Thyroid gland (tissue), 4 donors: ENCODE results near the gene SUPT3H. TPM values are rescaled to one million over a fixed set of nuclear protein-coding genes. Genes with fewer than 3 reads are reported as not detected.

ENCODE experiments used
- DNase-seq, 2 donors: peaks; one replicate each; pipeline ENCODE4 v3.0.0-alpha.2; 2019
- H3K27ac ChIP-seq, 3 donors: fragments of 200-600 bp; sonication (generic); 1 replicate in 2 of 3; 2 replicates in 1 of 3; pipeline ENCODE4 v1.5.1; 2016 to 2019; ENCODE audit warnings: mild to moderate bottlenecking in 1 of 3, moderate library complexity in 1 of 3
- H3K27me3 ChIP-seq: fragments of 200-600 bp; sonication (generic); one replicate; pipeline ENCODE4 v1.5.1; 2019
- H3K36me3 ChIP-seq, 2 donors: fragments of 200-600 bp; sonication (generic); one replicate each; pipeline ENCODE4 v1.5.1; 2016 to 2019
- H3K4me1 ChIP-seq, 2 donors: fragments of 200-600 bp; sonication (generic); one replicate each; pipeline ENCODE4 v1.5.1; 2017 to 2019
- H3K4me3 ChIP-seq, 3 donors: fragments of 200-600 bp; sonication (generic); replicated peaks in 1 of 3; 1 replicate in 2 of 3; 2 replicates in 1 of 3; pipeline ENCODE4 v1.5.1; 2016; ENCODE audit warnings: mild to moderate bottlenecking in 1 of 3
- H3K9me3 ChIP-seq: fragments of 200-600 bp; sonication (generic); one replicate; pipeline ENCODE4 v1.5.1; 2017
- POLR2A ChIP-seq, 2 donors: fragments of 450-650 bp; IDR thresholded peaks; one replicate each; pipeline ENCODE4 v1.6.1; 2017; ENCODE audit warnings: antibody characterized with exemption in 2 of 2, mild to moderate bottlenecking in 2 of 2, moderate library complexity in 1 of 2
- WGBS, 2 donors: methylation state at CpG; one replicate each; pipeline ENCODE4 v1.1.5; 2017; 5-methylcytosine and 5-hydroxymethylcytosine counted together
- intact Hi-C: fragments of 100-400 bp; cut with DNase I; formaldehyde crosslinking; loops from one replicate; pipeline ENCODE4 v1.15.1; 2023
- total RNA-seq, 4 donors: library from RNA; depleted of rRNA; stranded (reverse); fragments of >200 nt; gene quantifications; one replicate each; pipeline ENCODE4 v1.2.3, GENCODE V29; 2016
- TF ChIP-seq, protein P1 (sequence below), 6 experiments: fragments of 200-600 bp in 3 of 6; fragments of 450-650 bp in 3 of 6; sonication (generic) in 3 of 6; IDR thresholded peaks; one replicate each; pipeline ENCODE4 v1.5.1; 2016 to 2019; ENCODE audit warnings: antibody characterized with exemption in 6 of 6, mild to moderate bottlenecking in 2 of 6, inconsistent platforms in 1 of 6, moderate library complexity in 1 of 6

Gene SUPT3H
- total RNA-seq, 4 donors from 2014 or later, result 9.8 to 21.6 (median 11.1) TPM

DNA sequence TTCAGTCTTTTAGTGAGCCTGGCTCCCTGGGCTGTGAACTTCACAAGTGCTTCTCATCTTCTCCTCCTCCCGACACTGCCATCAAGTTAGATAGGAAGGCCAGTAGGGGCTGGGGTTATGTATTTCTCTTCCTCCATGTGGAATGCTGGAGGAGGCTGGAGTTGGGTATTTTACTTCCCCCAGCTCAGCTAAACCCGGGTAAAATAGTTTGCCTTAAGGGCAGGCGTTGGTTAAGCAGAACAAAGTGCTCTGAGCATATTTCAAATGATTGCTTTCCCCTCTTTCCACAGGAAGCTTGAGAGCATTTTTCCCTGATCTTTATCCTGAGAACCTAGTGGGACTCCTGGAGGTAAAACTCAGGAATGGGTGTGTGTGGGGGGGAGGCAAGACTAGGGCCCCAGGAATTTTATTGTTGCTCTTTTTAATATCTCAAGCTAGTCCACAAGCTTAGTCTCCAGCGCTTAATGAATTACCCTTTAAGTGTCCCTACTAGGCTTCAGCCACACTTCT, 16.9 kb upstream of the SUPT3H start:
- Histone ChIP-seq H3K9me3 (no peaks in the 10 kb centered on the region), H3K36me3 (no peaks in the 10 kb centered on the region)
- 78 to 88% methylated on average over 4 of the region's 4 CpGs for WGBS, 2 donors

GRCh38 chr6:45388328-45388727, 10.6 kb upstream of the SUPT3H start:
- DNase-seq, result no peak
- no peaks in the 10 kb centered on the region for H3K27me3 ChIP-seq
- TF ChIP-seq POLR2A (IDR thresholded peaks at IDR 0.05), result no peak
- TF ChIP-seq, protein P1, sequence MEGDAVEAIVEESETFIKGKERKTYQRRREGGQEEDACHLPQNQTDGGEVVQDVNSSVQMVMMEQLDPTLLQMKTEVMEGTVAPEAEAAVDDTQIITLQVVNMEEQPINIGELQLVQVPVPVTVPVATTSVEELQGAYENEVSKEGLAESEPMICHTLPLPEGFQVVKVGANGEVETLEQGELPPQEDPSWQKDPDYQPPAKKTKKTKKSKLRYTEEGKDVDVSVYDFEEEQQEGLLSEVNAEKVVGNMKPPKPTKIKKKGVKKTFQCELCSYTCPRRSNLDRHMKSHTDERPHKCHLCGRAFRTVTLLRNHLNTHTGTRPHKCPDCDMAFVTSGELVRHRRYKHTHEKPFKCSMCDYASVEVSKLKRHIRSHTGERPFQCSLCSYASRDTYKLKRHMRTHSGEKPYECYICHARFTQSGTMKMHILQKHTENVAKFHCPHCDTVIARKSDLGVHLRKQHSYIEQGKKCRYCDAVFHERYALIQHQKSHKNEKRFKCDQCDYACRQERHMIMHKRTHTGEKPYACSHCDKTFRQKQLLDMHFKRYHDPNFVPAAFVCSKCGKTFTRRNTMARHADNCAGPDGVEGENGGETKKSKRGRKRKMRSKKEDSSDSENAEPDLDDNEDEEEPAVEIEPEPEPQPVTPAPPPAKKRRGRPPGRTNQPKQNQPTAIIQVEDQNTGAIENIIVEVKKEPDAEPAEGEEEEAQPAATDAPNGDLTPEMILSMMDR (IDR thresholded peaks at IDR 0.05), result no peak
- H3K4me3 ChIP-seq, result no peak overlapping the region
- 74 to 80% methylated on average over 3 of the region's 3 CpGs for WGBS, 2 donors
- H3K4me1 ChIP-seq, result no peaks in the 10 kb centered on the region
- no peaks in the 10 kb centered on the region for H3K36me3 ChIP-seq
- H3K9me3 ChIP-seq, result no peaks in the 10 kb centered on the region
- intact Hi-C loops, result no loop called here
- H3K27ac ChIP-seq, result no peak overlapping the region

More for the DNA sequence above, 16.9 kb upstream of the SUPT3H start:
- Histone ChIP-seq H3K4me1 (no peaks in the 10 kb centered on the region), H3K27me3 (no peaks in the 10 kb centered on the region), H3K4me3 (no peak overlapping the region), H3K27ac (no peak overlapping the region)
- TF ChIP-seq, protein P1 (IDR thresholded peaks at IDR 0.05), result no peak
- no peak for TF ChIP-seq POLR2A (IDR thresholded peaks at IDR 0.05)
- intact Hi-C loops, result no loop called here
- DNase-seq, result no peak

DNA sequence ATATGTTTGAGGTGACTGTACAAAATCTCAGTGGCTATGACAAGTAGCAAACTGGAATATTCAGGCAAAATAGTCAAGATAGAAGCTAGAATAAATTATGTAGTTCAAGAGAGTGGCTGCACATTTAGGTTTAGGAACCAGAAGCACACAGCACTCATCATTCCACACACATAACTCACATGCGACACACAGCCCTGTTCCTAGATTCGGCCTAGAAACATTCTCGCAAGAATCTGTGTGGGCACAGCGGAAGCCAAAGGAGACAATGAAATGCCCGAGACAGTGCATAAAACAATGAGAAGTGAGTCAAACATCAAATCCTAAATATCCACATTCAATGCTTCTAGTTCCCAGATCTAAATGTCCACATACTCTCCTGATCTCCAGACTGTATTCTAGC, 9.5 kb upstream of the SUPT3H start:
- 96 to 97% methylated on average over 5 of the region's 5 CpGs for WGBS, 2 donors
- H3K36me3 ChIP-seq, result no peaks in the 10 kb centered on the region
- no peak overlapping the region for H3K4me3 ChIP-seq
- intact Hi-C loops, result no loop called here
- no peak for DNase-seq
- no peaks in the 10 kb centered on the region for H3K9me3 ChIP-seq
- H3K27ac ChIP-seq, result no peak overlapping the region
- H3K4me1 ChIP-seq, result no peaks in the 10 kb centered on the region
- TF ChIP-seq POLR2A (IDR thresholded peaks at IDR 0.05), result no peak
- TF ChIP-seq, protein P1 (IDR thresholded peaks at IDR 0.05), result no peak
- H3K27me3 ChIP-seq, result no peaks in the 10 kb centered on the region

DNA sequence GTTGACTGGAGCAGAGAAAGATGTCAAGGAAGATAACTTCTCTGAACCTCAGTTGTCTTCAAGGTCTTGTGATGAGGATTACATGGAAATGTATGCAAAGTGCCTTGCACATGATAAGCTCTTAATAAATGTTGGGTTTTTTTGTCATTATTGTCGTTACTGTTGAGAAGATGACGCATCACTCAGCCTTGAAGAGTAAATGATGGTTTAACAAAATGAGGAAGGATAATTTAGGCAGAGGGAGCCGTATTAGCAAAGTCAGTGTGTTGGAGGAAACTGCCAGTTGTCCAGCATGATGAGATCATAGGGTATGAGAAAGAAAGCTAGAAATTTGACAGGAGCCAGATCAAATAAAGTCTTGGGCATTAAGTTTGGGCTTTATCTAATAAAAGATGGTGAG, 8.8 kb upstream of the SUPT3H start:
- no peaks in the 10 kb centered on the region for H3K4me1 ChIP-seq
- intact Hi-C loops, result no loop called here
- no peaks in the 10 kb centered on the region for H3K9me3 ChIP-seq
- WGBS, 2 donors, result 88 to 89% methylated on average over 3 of the region's 3 CpGs
- no peaks in the 10 kb centered on the region for H3K27me3 ChIP-seq
- no peak for DNase-seq
- no peak overlapping the region for H3K27ac ChIP-seq
- no peak for TF ChIP-seq POLR2A (IDR thresholded peaks at IDR 0.05)
- H3K36me3 ChIP-seq, result no peaks in the 10 kb centered on the region
- H3K4me3 ChIP-seq, result no peak overlapping the region

GRCh38 chr6:45382391-45382790, 4.7 kb upstream of the SUPT3H start:
- H3K36me3 ChIP-seq, result no peaks in the 10 kb centered on the region
- intact Hi-C loops, result no loop called here
- no peak for DNase-seq
- H3K27ac ChIP-seq, result no peak overlapping the region
- peaks cover 0 to 7% of the 10 kb centered on the region in 2 donors for H3K4me1 ChIP-seq
- no peaks in the 10 kb centered on the region for H3K27me3 ChIP-seq
- WGBS, 2 donors, result 84 to 89% methylated on average over 2 of the region's 2 CpGs
- TF ChIP-seq, protein P1 (IDR thresholded peaks at IDR 0.05), result no peak
- TF ChIP-seq POLR2A (IDR thresholded peaks at IDR 0.05), result no peak
- no peaks in the 10 kb centered on the region for H3K9me3 ChIP-seq
- H3K4me3 ChIP-seq, result no peak overlapping the region
